GM23248 (cell line): Measurements from ENCODE around the gene MYO18B.

ENCODE experiments used
- EZH2 ChIP-seq: fragments of 200-600 bp; sonication (generic); IDR thresholded peaks from 2 replicates; pipeline ENCODE4 v1.6.1; 2018; ENCODE audit warnings: antibody characterized with exemption, mild to moderate bottlenecking; ENCODE audit not compliant: insufficient read depth, poor library complexity, severe bottlenecking
- EZH2phosphoT487 ChIP-seq: fragments of 200-600 bp; sonication (generic); IDR thresholded peaks from 2 replicates; pipeline ENCODE4 v1.6.1; 2018; ENCODE audit warnings: antibody characterized with exemption, moderate library complexity, mild to moderate bottlenecking, low read depth; ENCODE audit not compliant: insufficient read depth

DNA sequence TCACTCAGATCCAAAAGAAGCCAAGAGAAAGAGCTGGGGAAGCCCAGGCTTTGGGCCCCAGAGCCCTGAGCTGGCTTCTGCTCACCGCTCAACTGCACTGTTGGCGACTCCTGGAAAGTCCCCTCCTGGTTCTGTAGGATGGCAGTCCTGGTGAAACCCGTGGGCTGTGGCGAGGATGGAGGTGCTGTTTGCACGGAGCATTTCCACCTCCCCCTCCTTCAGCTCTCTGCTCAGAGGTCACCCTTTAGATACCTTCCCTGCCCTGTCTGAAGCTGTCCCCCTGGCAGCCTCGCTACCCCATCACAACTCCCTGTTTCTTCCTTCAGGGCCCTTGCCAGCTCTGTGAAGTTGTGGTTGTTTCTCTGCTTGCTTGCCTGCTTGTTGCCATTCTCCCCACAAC is 97.8 kb downstream of the MYO18B start:
- TF ChIP-seq EZH2 (no peak), EZH2phosphoT487 (no peak)
